HepG2 (cell line): ENCODE measurements around the gene NPAS2. TPM values are rescaled to one million over a fixed set of nuclear protein-coding genes. Genes with fewer than 3 reads are reported as not detected.
A peak's percentile ranks its signal among the peaks of the same experiment; 100 is the strongest.

Experiments used
- FOSL2 ChIP-seq: sonication (generic); formaldehyde crosslinking; IDR thresholded peaks from 2 replicates; pipeline ENCODE4 v1.4.0; 2020; ENCODE audit warnings: missing genetic modification reagents
- FOXK1 ChIP-seq: sonication (generic); formaldehyde crosslinking; IDR thresholded peaks from 2 replicates; pipeline ENCODE4 v1.4.0; 2020; ENCODE audit warnings: low read depth, missing genetic modification reagents, borderline replicate concordance
- HDAC1 ChIP-seq: sonication (generic); formaldehyde crosslinking; IDR thresholded peaks from 2 replicates; pipeline ENCODE4 v1.5.1; 2020; ENCODE audit warnings: mild to moderate bottlenecking, missing genetic modification reagents
- HNF4A ChIP-seq: sonication (generic); formaldehyde crosslinking; IDR thresholded peaks from 2 replicates; pipeline ENCODE4 v1.4.0; 2020; ENCODE audit warnings: missing genetic modification reagents
- HNF4G ChIP-seq, 2 experiments: sonication (generic) in 1 of 2; formaldehyde crosslinking in 1 of 2; IDR thresholded peaks; 2 replicates each; pipeline versions ENCODE4 v1.4.0 to v1.6.1; 2011 to 2020; ENCODE audit warnings: borderline replicate concordance in 2 of 2, low read depth in 2 of 2, mild to moderate bottlenecking in 2 of 2, low read length in 1 of 2, missing genetic modification reagents in 1 of 2, moderate library complexity in 1 of 2
- MXD4 ChIP-seq: IDR thresholded peaks from 2 replicates; pipeline ENCODE4 v1.6.1; 2016; ENCODE audit warnings: mild to moderate bottlenecking, missing biosample characterization, missing genetic modification reagents
- NBN ChIP-seq: fragments of 450-650 bp; conservative IDR thresholded peaks from 2 replicates; pipeline ENCODE4 v1.6.1; 2017
- RORA ChIP-seq: sonication (generic); formaldehyde crosslinking; IDR thresholded peaks from 2 replicates; pipeline ENCODE4 v1.5.0; 2020; ENCODE audit warnings: mild to moderate bottlenecking, missing genetic modification reagents, moderate library complexity
- SCMH1 ChIP-seq: sonication (generic); formaldehyde crosslinking; IDR thresholded peaks from 2 replicates; pipeline ENCODE4 v1.9.0; 2021; ENCODE audit warnings: missing genetic modification reagents, mild to moderate bottlenecking, borderline replicate concordance
- SIN3B ChIP-seq: fragments of 150-350 bp; IDR thresholded peaks from 2 replicates; pipeline ENCODE4 v1.6.1; 2014; ENCODE audit warnings: low read length
- ZBTB7B ChIP-seq: sonication (generic); formaldehyde crosslinking; IDR thresholded peaks from 2 replicates; pipeline ENCODE4 v1.4.0; 2020; ENCODE audit warnings: missing genetic modification reagents
- ZC3H4 ChIP-seq: sonication (generic); formaldehyde crosslinking; IDR thresholded peaks from 2 replicates; pipeline ENCODE4 v1.4.0; 2020; ENCODE audit warnings: missing genetic modification reagents, borderline replicate concordance
- ZNF460 ChIP-seq: sonication (generic); formaldehyde crosslinking; IDR thresholded peaks from 2 replicates; pipeline ENCODE4 v1.5.1; 2020; ENCODE audit warnings: missing genetic modification reagents, mild to moderate bottlenecking, borderline replicate concordance
- ZNF484 ChIP-seq: sonication (generic); formaldehyde crosslinking; IDR thresholded peaks from 2 replicates; pipeline ENCODE4 v1.5.1; 2020; ENCODE audit warnings: mild to moderate bottlenecking, low read depth, missing genetic modification reagents, borderline replicate concordance
- ZNF605 ChIP-seq: sonication (generic); formaldehyde crosslinking; IDR thresholded peaks from 2 replicates; pipeline ENCODE4 v1.8.0; 2022; ENCODE audit warnings: mild to moderate bottlenecking, missing genetic modification reagents
- ZNF652 ChIP-seq: IDR thresholded peaks from 2 replicates; pipeline ENCODE4 v1.6.1; 2016; ENCODE audit warnings: low read depth, borderline replicate concordance
- ZNF75D ChIP-seq: sonication (generic); formaldehyde crosslinking; IDR thresholded peaks from 2 replicates; pipeline ENCODE4 v1.8.1; 2023; ENCODE audit warnings: missing genetic modification reagents, mild to moderate bottlenecking, borderline replicate concordance
- ZSCAN25 ChIP-seq: sonication (generic); formaldehyde crosslinking; IDR thresholded peaks from 2 replicates; pipeline ENCODE4 v1.8.0; 2022; ENCODE audit warnings: mild to moderate bottlenecking, missing genetic modification reagents
- polyA plus RNA-seq, 8 experiments: library from polyadenylated mRNA; depleted of rRNA in 3 of 8; stranded (reverse) in 7 of 8; unstranded in 1 of 8; fragments of >200 nt; fragmentation: Illumina TruSeq in 4 of 8; extraction: Trizol in 4 of 8; gene quantifications; 2 replicates each; pipeline versions ENCODE4 v1.2.1 to v1.2.3, GENCODE V29; 2011 to 2016; ENCODE audit warnings: low read depth in 4 of 8, missing spikeins in 1 of 8, mixed read lengths in 1 of 8; ENCODE audit not compliant: insufficient read depth in 1 of 8
- total RNA-seq, 5 experiments: library from RNA; depleted of rRNA; stranded (reverse); fragments of >200 nt; fragmentation: Illumina TruSeq; extraction: Trizol; gene quantifications; 2 replicates each; pipeline ENCODE4 v1.2.3, GENCODE V29; 2016; ENCODE audit warnings: low read depth in 1 of 5
- TF ChIP-seq, protein P1 (sequence below): sonication (generic); formaldehyde crosslinking; IDR thresholded peaks from 2 replicates; pipeline ENCODE4 v1.4.0; 2020; ENCODE audit warnings: mild to moderate bottlenecking, missing genetic modification reagents
- TF ChIP-seq, protein P2 (sequence below): IDR thresholded peaks from 2 replicates; pipeline ENCODE4 v1.6.1; 2016; ENCODE audit warnings: missing compliant biosample characterization, missing genetic modification reagents, borderline replicate concordance
- TF ChIP-seq, protein P3 (sequence below): sonication (generic); formaldehyde crosslinking; IDR thresholded peaks from 2 replicates; pipeline ENCODE4 v1.4.0; 2020; ENCODE audit warnings: mild to moderate bottlenecking, low read depth, missing genetic modification reagents
- TF ChIP-seq, protein P4 (sequence below): IDR thresholded peaks from 2 replicates; pipeline ENCODE4 v1.6.1; 2016; ENCODE audit warnings: control low read depth
- TF ChIP-seq, protein P5 (sequence below): sonication (generic); formaldehyde crosslinking; IDR thresholded peaks from 2 replicates; pipeline ENCODE4 v1.5.1; 2020; ENCODE audit warnings: missing genetic modification reagents, mild to moderate bottlenecking, borderline replicate concordance

The NPAS2 gene
- total and polyA plus RNA-seq, 2 of the 13 experiments (the other 11 are each of a cell fraction or from before 2014, with no cell fraction given), result 14.8 to 37.5 TPM

DNA sequence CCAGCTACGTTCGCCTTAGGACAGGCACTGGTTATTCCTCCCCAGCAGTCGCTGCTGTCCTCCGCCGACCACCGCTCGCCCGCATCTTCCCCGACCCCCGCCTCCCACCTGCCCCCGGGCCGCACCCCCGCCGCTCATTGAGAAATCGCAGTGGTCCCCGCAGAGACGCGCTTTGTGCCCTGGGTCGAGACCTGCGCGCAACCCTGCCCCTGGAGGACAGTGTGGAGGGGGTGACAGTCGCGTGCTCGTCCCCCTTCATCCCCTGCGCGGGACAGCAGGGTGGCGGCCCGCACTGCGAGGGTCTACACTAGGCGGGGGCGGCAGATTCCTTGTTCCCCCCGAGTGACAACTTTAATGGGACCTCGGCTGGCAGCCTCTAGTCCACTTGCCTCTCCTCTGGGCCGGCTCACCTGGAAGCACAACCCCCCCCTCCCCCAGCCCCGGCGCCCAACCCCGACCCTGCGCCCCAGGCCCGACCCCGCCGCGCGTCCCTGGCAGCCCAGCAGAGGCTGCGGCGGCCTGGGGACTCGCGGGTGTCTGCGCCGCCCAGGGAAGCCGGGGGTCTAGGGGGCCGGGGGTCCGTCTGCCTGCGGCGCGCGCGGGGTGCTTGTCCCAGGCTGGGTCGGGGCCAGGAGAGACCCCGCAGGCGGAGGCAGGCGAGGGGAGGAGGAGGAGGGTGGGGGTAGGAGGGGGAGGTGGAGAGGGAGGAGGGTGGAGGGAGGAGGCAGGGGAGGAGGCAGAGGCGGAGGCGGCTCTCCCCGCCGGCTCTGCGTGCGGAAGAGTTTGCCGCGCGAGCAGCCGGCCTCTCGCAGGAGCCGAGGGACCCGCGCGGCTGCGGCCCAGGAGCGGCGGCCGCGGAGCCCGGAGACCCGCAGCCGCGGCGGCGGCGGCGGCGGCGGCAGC lies at the start of gene NPAS2 (continued):
- TF ChIP-seq ZNF460 (CRISPR knock-in tag), result no peak
- TF ChIP-seq ZBTB7B (CRISPR knock-in tag), result peak; percentile 79; the same call in 1 of the 2 replicates
- TF ChIP-seq SCMH1, result no peak
- TF ChIP-seq SIN3B, result no peak
- no peak for TF ChIP-seq NBN
- no peak for TF ChIP-seq MXD4
- TF ChIP-seq ZNF75D (CRISPR knock-in tag), result no peak
- no peak for TF ChIP-seq FOSL2 (CRISPR knock-in tag)
- TF ChIP-seq ZNF605 (CRISPR knock-in tag), result no peak
- no peak for TF ChIP-seq HNF4A (CRISPR knock-in tag)
- no peak for TF ChIP-seq HNF4G (IDR thresholded peaks at IDR 0.05; ENCODE audit: borderline replicate concordance, low read depth, low read length)
- no peak for TF ChIP-seq HNF4G (CRISPR knock-in tag; IDR thresholded peaks at IDR 0.05; ENCODE audit: borderline replicate concordance, low read depth)
- no peak for TF ChIP-seq ZNF484
- TF ChIP-seq, protein P1, sequence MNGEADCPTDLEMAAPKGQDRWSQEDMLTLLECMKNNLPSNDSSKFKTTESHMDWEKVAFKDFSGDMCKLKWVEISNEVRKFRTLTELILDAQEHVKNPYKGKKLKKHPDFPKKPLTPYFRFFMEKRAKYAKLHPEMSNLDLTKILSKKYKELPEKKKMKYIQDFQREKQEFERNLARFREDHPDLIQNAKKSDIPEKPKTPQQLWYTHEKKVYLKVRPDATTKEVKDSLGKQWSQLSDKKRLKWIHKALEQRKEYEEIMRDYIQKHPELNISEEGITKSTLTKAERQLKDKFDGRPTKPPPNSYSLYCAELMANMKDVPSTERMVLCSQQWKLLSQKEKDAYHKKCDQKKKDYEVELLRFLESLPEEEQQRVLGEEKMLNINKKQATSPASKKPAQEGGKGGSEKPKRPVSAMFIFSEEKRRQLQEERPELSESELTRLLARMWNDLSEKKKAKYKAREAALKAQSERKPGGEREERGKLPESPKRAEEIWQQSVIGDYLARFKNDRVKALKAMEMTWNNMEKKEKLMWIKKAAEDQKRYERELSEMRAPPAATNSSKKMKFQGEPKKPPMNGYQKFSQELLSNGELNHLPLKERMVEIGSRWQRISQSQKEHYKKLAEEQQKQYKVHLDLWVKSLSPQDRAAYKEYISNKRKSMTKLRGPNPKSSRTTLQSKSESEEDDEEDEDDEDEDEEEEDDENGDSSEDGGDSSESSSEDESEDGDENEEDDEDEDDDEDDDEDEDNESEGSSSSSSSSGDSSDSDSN, result no peak
- TF ChIP-seq ZC3H4, result peak; percentile 60; the same call in 1 of the 2 replicates
- TF ChIP-seq, protein P2, sequence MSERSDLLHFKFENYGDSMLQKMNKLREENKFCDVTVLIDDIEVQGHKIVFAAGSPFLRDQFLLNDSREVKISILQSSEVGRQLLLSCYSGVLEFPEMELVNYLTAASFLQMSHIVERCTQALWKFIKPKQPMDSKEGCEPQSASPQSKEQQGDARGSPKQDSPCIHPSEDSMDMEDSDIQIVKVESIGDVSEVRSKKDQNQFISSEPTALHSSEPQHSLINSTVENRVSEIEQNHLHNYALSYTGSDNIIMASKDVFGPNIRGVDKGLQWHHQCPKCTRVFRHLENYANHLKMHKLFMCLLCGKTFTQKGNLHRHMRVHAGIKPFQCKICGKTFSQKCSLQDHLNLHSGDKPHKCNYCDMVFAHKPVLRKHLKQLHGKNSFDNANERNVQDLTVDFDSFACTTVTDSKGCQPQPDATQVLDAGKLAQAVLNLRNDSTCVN (CRISPR knock-in tag), result 0 out of 2 replicates have a peak, but pooled peaks have one; percentile 0
- TF ChIP-seq, protein P3, sequence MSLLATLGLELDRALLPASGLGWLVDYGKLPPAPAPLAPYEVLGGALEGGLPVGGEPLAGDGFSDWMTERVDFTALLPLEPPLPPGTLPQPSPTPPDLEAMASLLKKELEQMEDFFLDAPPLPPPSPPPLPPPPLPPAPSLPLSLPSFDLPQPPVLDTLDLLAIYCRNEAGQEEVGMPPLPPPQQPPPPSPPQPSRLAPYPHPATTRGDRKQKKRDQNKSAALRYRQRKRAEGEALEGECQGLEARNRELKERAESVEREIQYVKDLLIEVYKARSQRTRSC (CRISPR knock-in tag), result no peak
- TF ChIP-seq FOXK1 (CRISPR knock-in tag), result no peak
- peak; percentile 40; the same call in 1 of the 2 replicates for TF ChIP-seq HDAC1 (CRISPR knock-in tag)
- TF ChIP-seq, protein P4, sequence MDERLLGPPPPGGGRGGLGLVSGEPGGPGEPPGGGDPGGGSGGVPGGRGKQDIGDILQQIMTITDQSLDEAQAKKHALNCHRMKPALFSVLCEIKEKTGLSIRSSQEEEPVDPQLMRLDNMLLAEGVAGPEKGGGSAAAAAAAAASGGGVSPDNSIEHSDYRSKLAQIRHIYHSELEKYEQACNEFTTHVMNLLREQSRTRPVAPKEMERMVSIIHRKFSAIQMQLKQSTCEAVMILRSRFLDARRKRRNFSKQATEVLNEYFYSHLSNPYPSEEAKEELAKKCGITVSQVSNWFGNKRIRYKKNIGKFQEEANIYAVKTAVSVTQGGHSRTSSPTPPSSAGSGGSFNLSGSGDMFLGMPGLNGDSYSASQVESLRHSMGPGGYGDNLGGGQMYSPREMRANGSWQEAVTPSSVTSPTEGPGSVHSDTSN (CRISPR knock-in tag), result no peak
- TF ChIP-seq, protein P5, sequence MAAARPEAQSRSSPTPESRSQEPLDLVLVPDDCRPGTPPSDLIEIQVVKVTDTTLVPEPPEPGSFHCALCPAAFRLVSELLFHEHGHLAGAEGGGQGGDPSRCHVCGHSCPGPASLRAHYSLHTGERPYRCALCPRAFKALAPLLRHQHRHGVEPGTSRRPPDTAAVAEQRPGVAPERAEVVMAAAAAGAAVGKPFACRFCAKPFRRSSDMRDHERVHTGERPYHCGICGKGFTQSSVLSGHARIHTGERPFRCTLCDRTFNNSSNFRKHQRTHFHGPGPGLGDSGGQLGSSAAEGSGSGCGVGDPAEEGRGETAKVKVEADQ (CRISPR knock-in tag), result 0 out of 2 replicates have a peak, but pooled peaks have one; percentile 10
- TF ChIP-seq RORA, result no peak
- TF ChIP-seq ZNF652 (CRISPR knock-in tag), result no peak
- TF ChIP-seq ZSCAN25 (CRISPR knock-in tag), result peak; percentile 41
